Measurements from ENCODE around the gene ATRX. TPM values are rescaled to one million over a fixed set of nuclear protein-coding genes. Genes with fewer than 3 reads are reported as not detected.
"Not testable (repeated sequence)": the region's sequence is repeated elsewhere in the genome, so short reads cannot be mapped to it uniquely, and the experiment has no call there.

The ATRX gene
- total RNA-seq, 1 experiment from 2014 or later = 93.3 TPM

DNA sequence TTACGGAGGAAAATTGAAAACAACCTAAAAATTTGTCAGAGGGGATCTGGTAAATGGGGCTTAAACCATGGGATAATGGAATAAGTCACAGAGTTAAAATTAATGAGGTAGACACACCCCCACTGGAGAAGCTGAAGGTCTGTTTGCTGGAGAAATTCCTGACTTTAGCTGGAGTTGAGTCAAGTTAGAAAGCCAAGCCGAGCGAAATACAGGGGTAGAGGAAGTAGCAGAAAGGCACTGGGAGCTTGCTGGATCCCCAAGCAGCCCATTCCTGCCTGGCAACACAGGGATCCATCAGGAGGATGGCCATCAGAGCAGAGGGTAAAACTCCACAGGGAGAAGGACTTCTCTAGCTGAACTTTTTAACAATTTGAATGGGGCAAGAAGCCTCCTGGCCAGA, 163.8 kb downstream of the ATRX start:
- no peaks in the 10 kb centered on the region for H3K9me3 ChIP-seq (ENCODE audit: insufficient read depth, low read depth)
- intact Hi-C loops (cut with micrococcal nuclease; ENCODE audit: unreplicated experiment) = no loop called here
- no peak overlapping the region for H3K4me3 ChIP-seq
- ChIA-PET POLR2A (ENCODE audit: unreplicated experiment) (interaction anchor here (0.6 kb wide), 1 partner anchor 23 kb away, joined by 10 read pairs; no protein-coding TSS in a partner anchor), CTCF (no interaction called here)
- no peaks in the 10 kb centered on the region for H3K36me3 ChIP-seq (ENCODE audit: low read depth)
- H3K27me3 ChIP-seq (ENCODE audit: insufficient read depth, low read depth) = no peaks in the 10 kb centered on the region
- no peak overlapping the region for H2AFZ ChIP-seq
- H3K27ac ChIP-seq = no peak overlapping the region
- no peaks in the 10 kb centered on the region for H3K4me1 ChIP-seq (replicated peaks; ENCODE audit: insufficient read depth)
- TF ChIP-seq EZH2 (IDR thresholded peaks at IDR 0.05; ENCODE audit: low read depth) = no peak
- TF ChIP-seq, protein P1, sequence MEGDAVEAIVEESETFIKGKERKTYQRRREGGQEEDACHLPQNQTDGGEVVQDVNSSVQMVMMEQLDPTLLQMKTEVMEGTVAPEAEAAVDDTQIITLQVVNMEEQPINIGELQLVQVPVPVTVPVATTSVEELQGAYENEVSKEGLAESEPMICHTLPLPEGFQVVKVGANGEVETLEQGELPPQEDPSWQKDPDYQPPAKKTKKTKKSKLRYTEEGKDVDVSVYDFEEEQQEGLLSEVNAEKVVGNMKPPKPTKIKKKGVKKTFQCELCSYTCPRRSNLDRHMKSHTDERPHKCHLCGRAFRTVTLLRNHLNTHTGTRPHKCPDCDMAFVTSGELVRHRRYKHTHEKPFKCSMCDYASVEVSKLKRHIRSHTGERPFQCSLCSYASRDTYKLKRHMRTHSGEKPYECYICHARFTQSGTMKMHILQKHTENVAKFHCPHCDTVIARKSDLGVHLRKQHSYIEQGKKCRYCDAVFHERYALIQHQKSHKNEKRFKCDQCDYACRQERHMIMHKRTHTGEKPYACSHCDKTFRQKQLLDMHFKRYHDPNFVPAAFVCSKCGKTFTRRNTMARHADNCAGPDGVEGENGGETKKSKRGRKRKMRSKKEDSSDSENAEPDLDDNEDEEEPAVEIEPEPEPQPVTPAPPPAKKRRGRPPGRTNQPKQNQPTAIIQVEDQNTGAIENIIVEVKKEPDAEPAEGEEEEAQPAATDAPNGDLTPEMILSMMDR (conservative IDR thresholded peaks at IDR 0.05) = no peak
- no peak for DNase-seq
- no peak overlapping the region for H3K4me2 ChIP-seq
- no peaks in the 10 kb centered on the region for H3K9me2 ChIP-seq (ENCODE audit: insufficient read depth)
- no peaks in the 10 kb centered on the region; the same call in 1 of the 2 replicates for H3F3A ChIP-seq (ENCODE audit: insufficient read depth, low read depth)
- BruUV-seq (replicated peaks) = no TSS peak
- H3K79me2 ChIP-seq (ENCODE audit: low read depth) = no peaks in the 10 kb centered on the region; the same call in 1 of the 2 replicates
- no peaks in the 10 kb centered on the region; the same call in 1 of the 2 replicates for H4K20me1 ChIP-seq (ENCODE audit: insufficient read depth)

DNA sequence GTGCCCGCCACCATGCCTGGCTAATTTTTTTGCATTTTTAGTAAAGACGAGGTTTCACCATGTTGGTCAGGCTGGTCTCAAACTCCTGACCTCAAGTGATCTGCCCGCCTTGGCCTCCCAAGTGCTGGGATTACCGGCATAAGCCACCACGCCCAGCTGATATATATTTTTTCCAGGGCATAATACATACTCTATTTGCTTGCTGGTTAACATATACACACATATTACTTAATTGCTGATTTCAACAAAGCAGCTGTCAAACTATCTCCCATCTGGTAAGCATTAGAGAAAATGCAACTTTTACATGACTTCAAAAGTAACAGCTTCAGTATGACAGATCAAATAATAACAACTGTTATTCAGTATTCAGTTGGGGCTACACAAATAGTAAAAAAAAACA, 164.6 kb downstream of the ATRX start:
- POLR2A ChIA-PET (ENCODE audit: unreplicated experiment) = interaction anchor here (0.5 kb wide), 1 partner anchor 9 kb away, joined by 3 read pairs; no protein-coding TSS in a partner anchor
- H3F3A ChIP-seq (ENCODE audit: insufficient read depth, low read depth); H3K4me2 ChIP-seq; H3K4me3 ChIP-seq; intact Hi-C loops (cut with micrococcal nuclease; ENCODE audit: unreplicated experiment); H3K27me3 ChIP-seq (ENCODE audit: insufficient read depth, low read depth); H3K9me3 ChIP-seq (ENCODE audit: insufficient read depth, low read depth); H4K20me1 ChIP-seq (ENCODE audit: insufficient read depth); BruUV-seq (replicated peaks); H3K36me3 ChIP-seq (ENCODE audit: low read depth); H3K27ac ChIP-seq; H3K4me1 ChIP-seq (replicated peaks; ENCODE audit: insufficient read depth); H3K79me2 ChIP-seq (ENCODE audit: low read depth); H3K9me2 ChIP-seq (ENCODE audit: insufficient read depth); H2AFZ ChIP-seq; DNase-seq; CTCF ChIA-PET: not testable (repeated sequence)

DNA sequence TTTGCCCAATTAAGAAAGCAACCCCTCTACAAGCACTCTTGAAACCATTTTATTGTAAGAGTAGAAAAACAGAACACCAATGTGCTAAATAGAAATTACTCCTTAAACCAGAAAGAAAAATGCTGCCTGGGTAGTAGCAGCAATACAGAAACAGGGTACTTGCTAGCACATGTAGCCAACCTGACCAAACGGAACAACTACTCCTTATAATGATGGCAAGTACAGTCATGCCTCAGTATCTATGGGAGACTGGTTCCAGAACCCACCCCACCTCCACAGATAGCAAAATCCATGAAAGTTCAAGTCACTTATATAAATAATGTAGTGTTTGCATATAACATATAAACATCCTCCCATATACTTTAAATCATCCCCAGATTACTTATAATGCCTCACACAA, 168.8 kb downstream of the ATRX start:
- no peaks in the 10 kb centered on the region for H4K20me1 ChIP-seq (ENCODE audit: insufficient read depth)
- no peaks in the 10 kb centered on the region for H3K79me2 ChIP-seq (ENCODE audit: low read depth)
- ChIA-PET CTCF (no interaction called here), POLR2A (ENCODE audit: unreplicated experiment) (no interaction called here)
- TF ChIP-seq EZH2 (IDR thresholded peaks at IDR 0.05; ENCODE audit: low read depth) = no peak
- TF ChIP-seq, protein P1 (conservative IDR thresholded peaks at IDR 0.05) = no peak
- DNase-seq = no peak
- H3K27me3 ChIP-seq (ENCODE audit: insufficient read depth, low read depth) = no peaks in the 10 kb centered on the region
- no peaks in the 10 kb centered on the region for H3K36me3 ChIP-seq (ENCODE audit: low read depth)
- intact Hi-C loops (cut with micrococcal nuclease; ENCODE audit: unreplicated experiment) = no loop called here
- BruUV-seq (replicated peaks) = no TSS peak
- no peak overlapping the region for H3K4me2 ChIP-seq
- no peaks in the 10 kb centered on the region; the same call in 1 of the 2 replicates for H3F3A ChIP-seq (ENCODE audit: insufficient read depth, low read depth)
- H3K9me2 ChIP-seq (ENCODE audit: insufficient read depth) = no peaks in the 10 kb centered on the region
- no peak overlapping the region for H3K27ac ChIP-seq
- H3K4me1 ChIP-seq (replicated peaks; ENCODE audit: insufficient read depth) = no peaks in the 10 kb centered on the region
- H3K4me3 ChIP-seq = no peak overlapping the region
- H3K9me3 ChIP-seq (ENCODE audit: insufficient read depth, low read depth) = no peaks in the 10 kb centered on the region
- no peak overlapping the region for H2AFZ ChIP-seq

DNA sequence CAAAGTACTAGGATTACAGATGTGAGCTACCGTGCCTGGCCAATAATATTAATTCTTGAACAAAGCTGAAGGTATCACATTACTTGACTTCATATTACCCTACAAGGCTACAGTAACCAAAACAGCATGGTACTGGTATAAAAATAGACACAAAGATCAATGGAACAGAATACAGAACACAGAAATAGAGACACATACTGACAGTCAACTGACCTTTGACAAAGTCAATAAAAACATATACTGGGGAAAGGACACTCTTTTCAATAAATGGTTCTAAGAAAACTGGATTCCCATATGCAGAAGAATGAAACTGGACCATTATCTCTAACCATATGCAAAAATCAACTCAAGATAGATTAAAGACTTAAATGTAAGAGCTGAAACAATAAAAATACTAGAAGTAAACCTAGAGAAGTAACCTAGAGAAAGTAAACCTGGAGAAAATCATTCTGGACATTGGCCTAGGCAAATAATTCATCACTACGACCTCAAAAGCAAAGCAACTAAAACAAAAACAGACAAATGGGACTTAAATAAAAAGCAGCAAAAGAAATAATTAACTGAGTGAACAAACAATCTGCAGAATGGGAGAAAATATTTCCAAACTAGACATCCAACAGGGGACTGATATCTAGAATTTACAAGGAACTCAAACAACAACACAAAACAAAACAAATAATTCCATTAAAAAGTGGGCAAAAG, 182.2 kb downstream of the ATRX start:
- Histone ChIP-seq H3K79me2 (ENCODE audit: low read depth) (no peaks in the 10 kb centered on the region), H2AFZ (no peak overlapping the region), H4K20me1 (ENCODE audit: insufficient read depth) (no peaks in the 10 kb centered on the region), H3K9me3 (ENCODE audit: insufficient read depth, low read depth) (no peaks in the 10 kb centered on the region), H3K4me2 (no peak overlapping the region), H3K27me3 (ENCODE audit: insufficient read depth, low read depth) (no peaks in the 10 kb centered on the region), H3F3A (ENCODE audit: insufficient read depth, low read depth) (no peaks in the 10 kb centered on the region), H3K36me3 (ENCODE audit: low read depth) (no peaks in the 10 kb centered on the region), H3K4me3 (no peak overlapping the region), H3K9me2 (ENCODE audit: insufficient read depth) (no peaks in the 10 kb centered on the region), H3K4me1 (replicated peaks; ENCODE audit: insufficient read depth) (no peaks in the 10 kb centered on the region), H3K27ac (no peak overlapping the region)
- ChIA-PET POLR2A (ENCODE audit: unreplicated experiment) (no interaction called here), CTCF (no interaction called here)
- intact Hi-C loops (cut with micrococcal nuclease; ENCODE audit: unreplicated experiment) = no loop called here
- no peak for TF ChIP-seq EZH2 (IDR thresholded peaks at IDR 0.05; ENCODE audit: low read depth)
- TF ChIP-seq, protein P1 (conservative IDR thresholded peaks at IDR 0.05) = no peak
- BruUV-seq (replicated peaks) = no TSS peak
- no peak for DNase-seq
